GDM1 (cell line): Measurements from ENCODE around the gene ASRGL1.
A peak's percentile ranks its signal among the peaks of the same experiment; 100 is the strongest.

Source experiments
- DNase-seq: peaks from one replicate; lab custom pipeline; 2025; lab: John Stamatoyannopoulos, UW

The ASRGL1 gene

GRCh38 chr11:62393061-62393611 lies 55.9 kb downstream of the ASRGL1 start:
- DNase-seq = peak; percentile 15

DNA sequence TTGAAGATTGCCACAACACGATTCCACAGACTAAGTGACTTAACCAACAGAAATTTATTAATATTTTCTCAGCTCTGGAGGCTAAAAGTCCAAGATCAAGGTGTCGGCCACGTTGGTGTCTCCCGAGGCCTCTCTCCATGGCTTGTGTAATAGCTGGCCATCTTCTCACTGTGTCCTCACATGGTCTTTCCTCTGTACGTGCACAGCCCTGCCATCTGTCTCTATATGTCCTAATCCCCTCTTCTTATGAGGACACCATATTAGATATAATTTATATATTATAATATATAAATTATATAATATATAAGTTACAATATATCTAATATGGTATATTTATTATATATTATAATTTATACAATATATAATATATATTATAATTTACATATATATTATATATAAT lies 56.5 kb downstream of the ASRGL1 start:
- no peak for DNase-seq

DNA sequence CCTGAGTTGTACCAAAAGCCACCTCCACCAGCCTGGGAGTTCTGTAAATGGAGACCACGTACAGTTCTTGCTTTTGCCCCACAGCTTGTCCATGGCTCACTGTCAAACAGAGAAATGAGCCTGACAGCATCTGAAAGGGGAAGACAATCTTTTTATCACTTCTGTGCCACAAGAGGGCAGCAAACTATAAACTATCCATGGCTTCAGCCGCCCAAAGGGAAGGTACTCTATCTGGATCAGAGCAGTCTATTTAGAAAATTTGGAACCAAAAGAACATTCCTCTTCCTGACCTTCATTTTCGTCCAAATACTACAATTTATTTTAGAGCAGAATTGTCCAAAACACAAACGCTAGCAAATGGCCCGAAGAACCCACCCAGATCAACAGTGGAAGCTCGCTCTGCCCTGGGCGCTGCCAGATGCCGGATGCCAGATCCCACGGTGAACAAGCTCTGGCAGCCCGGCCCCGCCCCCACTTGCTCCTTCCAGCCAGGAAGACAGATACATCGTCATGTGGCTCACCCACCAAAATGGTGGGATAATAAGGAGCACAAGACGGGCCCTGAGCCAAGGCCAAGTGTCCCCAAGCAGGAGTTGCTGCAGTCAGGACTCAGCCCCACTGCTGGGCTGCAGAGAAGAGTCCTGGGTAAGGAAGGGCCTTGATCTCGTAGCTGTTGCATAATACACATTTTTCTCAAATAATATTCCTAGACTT lies 57.7 kb downstream of the ASRGL1 start:
- peak; percentile 62 for DNase-seq

- DNase-seq = no peak
These were observed 58.8 kb downstream of the ASRGL1 start for GRCh38 chr11:62395885-62396551.

- DNase-seq = no peak
These were observed 61.1 kb downstream of the ASRGL1 start for GRCh38 chr11:62398011-62398994.

DNA sequence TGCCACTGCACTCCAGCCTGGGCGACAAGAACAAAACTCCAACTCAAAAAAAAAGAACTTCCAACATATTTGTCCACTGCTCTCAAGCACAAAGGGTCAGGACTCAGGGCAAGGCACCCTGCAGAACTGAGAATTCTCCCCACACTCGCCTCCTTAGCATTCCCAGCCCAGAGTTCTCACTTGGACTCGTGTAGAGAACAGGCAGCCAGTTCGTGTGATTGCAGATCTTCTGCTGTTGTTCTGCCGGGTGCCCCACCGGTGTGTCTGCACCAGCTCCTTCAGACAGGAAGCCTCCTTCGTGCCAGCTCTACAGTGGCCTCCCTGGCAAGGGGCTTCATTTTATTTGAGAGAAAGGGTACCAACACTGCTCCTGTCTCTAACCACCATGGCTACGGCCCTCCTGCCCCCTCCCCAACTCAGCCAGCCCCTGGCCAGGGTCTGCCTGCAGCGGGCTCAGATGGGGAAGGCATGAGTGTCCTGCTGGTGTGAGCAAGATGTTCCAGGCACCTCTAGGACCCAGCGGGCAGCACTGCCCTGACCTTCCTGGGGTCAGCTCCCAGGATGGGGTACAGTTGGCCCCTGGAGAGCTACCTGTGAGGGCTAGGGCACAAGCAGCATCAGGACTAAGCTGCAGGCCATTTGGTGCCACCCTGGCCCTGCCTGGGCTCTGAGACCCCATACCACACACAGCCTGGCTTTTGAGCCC lies 62.1 kb downstream of the ASRGL1 start:
- DNase-seq = no peak

- no peak for DNase-seq
These were observed 62.6 kb downstream of the ASRGL1 start for GRCh38 chr11:62399878-62400266.

DNA sequence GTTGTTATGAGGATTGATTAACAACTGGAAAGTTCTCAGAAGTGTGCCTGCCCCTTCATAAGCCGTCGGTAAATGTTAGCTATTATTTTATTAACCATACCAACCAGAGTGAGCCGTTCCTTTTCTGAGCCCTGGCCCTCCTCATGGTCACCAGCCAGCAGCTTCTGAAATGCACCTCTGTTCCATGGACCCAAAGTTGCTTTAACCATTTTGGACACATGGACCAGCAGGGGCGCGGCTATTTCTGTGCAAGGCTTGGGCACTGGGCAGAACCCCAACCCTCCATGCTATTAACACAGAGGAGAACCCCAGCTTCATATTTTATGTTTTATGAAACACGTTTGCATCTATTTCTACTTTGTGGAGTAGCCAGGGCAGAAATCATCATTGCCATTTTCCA lies 63.0 kb downstream of the ASRGL1 start:
- no peak for DNase-seq

GRCh38 chr11:62400760-62401159 lies 63.5 kb downstream of the ASRGL1 start:
- DNase-seq = no peak

DNA sequence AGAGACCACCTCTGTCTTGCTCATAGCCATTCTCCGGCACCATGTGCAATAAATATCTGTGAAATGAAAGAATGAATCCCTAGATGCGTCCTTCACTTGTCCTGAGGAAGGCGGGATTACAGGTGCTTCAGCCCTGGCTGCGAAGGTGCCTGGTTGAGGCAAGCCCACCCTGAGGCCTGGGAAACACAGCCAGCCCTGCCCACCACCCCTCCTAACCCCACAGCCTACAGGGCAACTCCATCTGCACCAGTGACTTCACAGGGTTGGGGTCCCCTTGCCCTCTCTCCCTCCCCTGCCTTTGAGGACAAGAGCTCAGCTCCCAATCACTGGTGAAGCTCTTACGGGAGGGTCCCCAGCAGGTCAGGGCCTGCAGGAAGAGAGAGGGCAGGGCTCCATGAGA lies 64.1 kb downstream of the ASRGL1 start:
- DNase-seq = no peak

DNA sequence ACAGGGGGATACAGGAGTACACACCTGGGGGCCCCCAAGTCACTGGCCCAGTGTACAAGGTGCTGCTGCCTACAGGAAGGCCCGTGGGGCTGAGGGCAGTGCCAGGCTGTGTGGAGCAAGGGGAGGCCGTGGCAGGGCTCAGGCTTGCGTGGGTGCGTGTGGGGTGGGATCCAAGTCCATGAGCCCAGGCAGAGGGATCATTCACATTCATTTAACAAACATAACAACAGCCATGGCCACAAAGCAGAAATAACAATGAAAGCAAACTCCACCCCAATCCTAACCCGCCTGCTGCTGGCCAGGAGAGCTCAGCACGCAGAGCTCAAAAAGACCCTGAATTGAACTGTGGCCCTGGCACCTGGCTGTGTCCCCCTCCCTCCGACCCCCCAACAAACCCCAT lies 64.6 kb downstream of the ASRGL1 start:
- DNase-seq = no peak

DNA sequence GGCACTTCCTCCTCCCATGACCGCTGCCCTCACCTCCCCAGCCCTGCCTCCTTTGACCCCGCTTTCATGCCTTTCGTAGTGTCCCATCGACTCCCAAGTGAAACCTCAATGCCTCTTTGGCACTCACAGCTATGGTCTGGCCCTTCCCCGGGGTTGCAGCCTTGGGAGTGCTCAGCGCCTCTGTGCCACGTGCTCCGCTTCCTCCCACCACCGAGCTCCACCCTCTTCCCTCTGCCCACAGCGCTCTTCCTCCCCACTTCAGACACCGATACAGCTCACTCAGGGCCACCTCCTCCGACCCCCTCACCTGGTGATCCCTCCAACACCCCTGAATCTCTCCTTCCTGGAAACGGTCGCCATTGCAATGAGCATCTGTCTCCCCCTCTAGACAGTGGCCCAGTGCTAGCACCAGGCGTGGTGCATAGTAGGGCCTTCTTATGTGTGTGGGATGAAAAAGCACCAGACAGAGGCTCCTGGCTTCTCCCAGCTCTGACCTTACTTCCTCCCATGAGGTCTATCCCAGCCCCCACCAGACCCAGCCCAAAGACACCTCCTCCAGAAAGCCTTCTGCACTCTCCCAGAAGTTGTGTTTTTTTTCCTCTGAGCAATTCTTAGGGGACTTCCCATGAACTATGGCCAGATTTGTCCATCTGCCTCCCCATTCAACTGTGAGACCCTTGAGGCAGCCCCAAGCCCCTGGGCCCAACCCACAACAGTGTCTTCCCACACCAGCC lies 65.1 kb downstream of the ASRGL1 start:
- no peak for DNase-seq

- no peak for DNase-seq
These were observed 65.9 kb downstream of the ASRGL1 start for GRCh38 chr11:62402960-62403730.

- no peak for DNase-seq
These were observed 67.2 kb downstream of the ASRGL1 start for GRCh38 chr11:62404435-62404834.

DNA sequence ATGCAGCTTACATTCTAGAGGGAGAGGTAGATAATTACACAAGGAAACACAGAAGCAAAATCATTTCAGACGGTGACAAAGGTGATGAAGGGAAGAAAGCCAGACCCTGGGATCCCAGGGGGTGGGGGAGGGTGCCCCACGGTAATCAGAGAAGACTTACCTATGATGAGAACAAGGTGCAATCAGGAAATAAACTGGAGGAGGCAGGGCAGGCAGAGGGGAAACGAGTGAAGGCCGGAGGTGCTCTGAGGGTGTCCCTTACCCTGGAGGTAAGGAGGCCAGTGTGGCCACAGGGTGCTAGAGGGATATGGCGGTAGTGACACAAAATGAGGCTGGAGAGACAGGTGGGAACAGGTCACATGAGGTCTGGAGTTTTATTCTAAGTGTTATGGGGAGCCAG lies 67.7 kb downstream of the ASRGL1 start:
- no peak for DNase-seq

DNA sequence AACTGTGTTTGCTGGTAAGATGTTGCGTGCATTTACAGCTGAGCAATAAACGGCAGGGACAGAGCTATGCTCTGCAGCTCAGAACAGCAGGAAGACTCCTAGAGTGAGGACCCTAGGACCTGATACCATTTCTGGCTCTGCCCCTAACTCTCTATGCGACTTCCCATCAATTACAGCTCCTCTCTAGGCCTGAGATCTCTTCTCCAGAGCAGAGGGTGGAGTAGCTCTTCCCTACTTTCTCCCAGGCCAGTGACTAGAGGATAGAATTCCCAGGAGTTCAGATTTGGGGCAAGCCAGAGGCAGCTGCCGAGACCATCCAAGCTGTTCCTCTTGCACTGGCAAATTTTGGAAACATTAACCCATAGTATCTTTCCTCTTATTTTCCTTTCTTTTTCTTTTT lies 68.8 kb downstream of the ASRGL1 start:
- no peak for DNase-seq

- DNase-seq = no peak
These were observed 72.6 kb downstream of the ASRGL1 start for GRCh38 chr11:62409831-62410230.

- DNase-seq = no peak
These were observed 73.7 kb downstream of the ASRGL1 start for GRCh38 chr11:62410972-62411371.

DNA sequence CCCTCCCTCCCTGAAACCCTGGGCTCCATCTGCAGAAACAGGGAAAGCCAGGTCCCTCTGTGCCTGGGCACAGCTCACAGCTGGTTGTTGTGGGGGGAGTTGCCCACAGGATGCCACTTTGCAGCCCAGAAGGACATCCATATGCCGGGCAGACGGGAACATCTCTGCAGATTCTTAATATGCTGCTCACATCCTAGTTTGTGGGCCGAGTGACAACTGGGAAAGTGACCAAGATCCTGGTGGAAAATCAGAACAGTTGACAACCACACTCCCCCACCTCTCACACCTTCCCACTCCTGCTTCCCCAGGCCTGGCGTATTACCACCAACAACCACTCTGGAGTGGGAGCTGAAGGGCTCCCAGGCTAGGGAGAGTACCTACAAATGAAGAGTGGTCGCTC lies 74.3 kb downstream of the ASRGL1 start:
- no peak for DNase-seq

DNA sequence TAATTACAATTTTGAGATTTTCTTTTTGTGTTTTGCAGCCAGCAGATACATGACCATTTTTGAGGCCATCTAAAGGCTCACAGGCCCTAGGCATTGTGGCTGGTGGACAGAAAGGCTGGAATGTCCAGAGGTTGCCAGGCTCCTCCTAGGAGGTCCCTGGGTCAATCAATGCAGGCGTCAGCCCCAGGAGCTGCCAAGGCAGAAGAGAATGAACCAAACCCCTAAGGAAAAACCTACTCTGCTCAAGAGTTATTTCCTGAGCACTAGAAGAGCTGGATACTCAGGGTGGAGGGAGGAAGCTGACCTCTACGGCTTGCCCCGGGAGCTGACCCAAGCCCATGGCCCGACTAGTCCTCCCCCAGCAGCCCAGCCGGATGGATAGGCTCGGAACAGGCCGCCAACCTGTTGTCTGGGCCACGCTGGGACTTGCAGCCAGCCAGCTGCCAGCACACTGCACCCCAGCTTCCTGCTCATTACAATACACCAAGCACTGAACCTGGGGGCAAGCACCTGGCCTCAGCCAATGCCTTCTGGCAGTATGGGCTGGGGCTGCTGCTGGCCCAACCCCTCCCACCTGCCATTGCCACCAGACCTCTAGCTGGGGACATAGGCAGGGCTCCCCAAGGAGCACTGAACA lies 75.9 kb downstream of the ASRGL1 start:
- DNase-seq = no peak
